ENCODE results near the gene NT5C2. TPM values are rescaled to one million over a fixed set of nuclear protein-coding genes. Genes with fewer than 3 reads are reported as not detected.
"Not testable (repeated sequence)": the region's sequence is repeated elsewhere in the genome, so short reads cannot be mapped to it uniquely, and the experiment has no call there.

The NT5C2 gene
- total RNA-seq, 2 donors from 2014 or later: 88.4 to 112 TPM

DNA sequence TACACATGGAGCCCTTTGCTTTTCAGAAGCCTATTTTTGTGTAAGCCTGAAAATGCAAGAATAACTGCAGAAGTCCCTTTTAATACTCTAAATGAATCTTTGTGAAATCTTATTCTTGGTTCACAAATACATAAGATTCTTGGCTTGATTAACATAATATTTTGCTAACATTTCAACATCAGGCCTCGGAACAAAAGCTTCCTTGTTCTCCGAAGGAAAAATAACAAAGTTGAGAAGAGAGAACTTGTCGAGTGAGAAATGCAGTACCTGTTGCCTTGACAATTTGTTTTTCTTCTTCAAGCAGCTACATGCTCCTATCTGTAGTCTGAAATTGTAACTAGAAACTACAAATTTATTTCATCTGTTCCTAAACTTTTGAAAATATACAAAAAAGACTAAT lies 8.5 kb downstream of the NT5C2 start:
- Histone ChIP-seq H3K9me3 (no peaks in the 10 kb centered on the region), H3K4me1 (replicated peaks) (peaks cover 3% of the 10 kb centered on the region), H3K27me3 (replicated peaks; ENCODE audit: insufficient read depth) (no peaks in the 10 kb centered on the region), H3K36me3 (no peaks in the 10 kb centered on the region), H3K27ac (peak overlapping the region; percentile 39 to 44), H3K4me3 (no peak overlapping the region)
- TF ChIP-seq POLR2AphosphoS5 (IDR thresholded peaks at IDR 0.05): peak; percentile 47
- TF ChIP-seq CTCF (IDR thresholded peaks at IDR 0.05): no peak
- 6% methylated on average over 3 of the region's 3 CpGs for WGBS
- intact Hi-C loops (cut with DNase I): no loop called here
- peak; percentile 36 for DNase-seq (ENCODE audit: low spot score)

GRCh38 chr10:103183991-103184451 lies 9.1 kb downstream of the NT5C2 start:
- intact Hi-C loops (cut with DNase I); DNase-seq (ENCODE audit: low spot score); H3K27me3 ChIP-seq (replicated peaks; ENCODE audit: insufficient read depth); H3K9me3 ChIP-seq; H3K4me3 ChIP-seq; H3K36me3 ChIP-seq; H3K4me1 ChIP-seq (replicated peaks): not testable (repeated sequence)
- H3K27ac ChIP-seq: peak overlapping the region; percentile 39 to 44
- 64% methylated on average over 12 of the region's 12 CpGs for WGBS

GRCh38 chr10:103181244-103181643 lies 11.8 kb downstream of the NT5C2 start:
- DNase-seq (ENCODE audit: low spot score): no peak
- intact Hi-C loops (cut with DNase I): no loop called here
- no peaks in the 10 kb centered on the region for H3K9me3 ChIP-seq
- peaks cover 3% of the 10 kb centered on the region for H3K4me1 ChIP-seq (replicated peaks)
- H3K36me3 ChIP-seq: peaks cover 0 to 4% of the 10 kb centered on the region in 2 donors
- TF ChIP-seq CTCF (IDR thresholded peaks at IDR 0.05): no peak
- TF ChIP-seq POLR2AphosphoS5 (IDR thresholded peaks at IDR 0.05): no peak
- TF ChIP-seq POLR2A (IDR thresholded peaks at IDR 0.05): no peak
- H3K4me3 ChIP-seq: no peak overlapping the region
- H3K27me3 ChIP-seq (replicated peaks; ENCODE audit: insufficient read depth): no peaks in the 10 kb centered on the region
- no peak overlapping the region for H3K27ac ChIP-seq
- 88% methylated on average over 4 of the region's 4 CpGs for WGBS

DNA sequence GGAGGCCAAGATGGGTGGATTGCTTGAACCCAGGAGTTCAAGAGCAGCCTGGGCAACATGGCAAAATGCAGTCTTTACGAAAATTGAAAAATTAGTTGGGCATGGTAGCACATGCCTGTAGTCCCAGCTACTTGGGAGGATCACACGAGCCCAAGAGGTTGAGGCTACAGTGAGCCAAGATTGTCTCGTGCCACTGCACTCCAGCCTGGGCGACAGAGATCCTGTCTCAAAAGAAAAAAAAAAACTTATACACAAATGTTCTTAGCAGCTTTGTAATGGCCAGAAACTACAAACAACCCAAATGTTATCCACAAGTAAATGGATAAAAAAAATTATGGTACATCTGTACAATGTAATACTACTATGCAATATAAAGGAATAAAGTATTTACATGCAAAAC lies 12.6 kb downstream of the NT5C2 start:
- 81% methylated on average over 4 of the region's 4 CpGs for WGBS
- no peak for DNase-seq (ENCODE audit: low spot score)
- H3K4me3 ChIP-seq: no peak overlapping the region
- peaks cover 0 to 4% of the 10 kb centered on the region in 2 donors for H3K36me3 ChIP-seq
- H3K9me3 ChIP-seq: no peaks in the 10 kb centered on the region
- H3K27me3 ChIP-seq (replicated peaks; ENCODE audit: insufficient read depth): no peaks in the 10 kb centered on the region
- intact Hi-C loops (cut with DNase I): no loop called here
- H3K27ac ChIP-seq: no peak overlapping the region
- peaks cover 3% of the 10 kb centered on the region for H3K4me1 ChIP-seq (replicated peaks)
- TF ChIP-seq POLR2AphosphoS5 (IDR thresholded peaks at IDR 0.05): no peak
- TF ChIP-seq CTCF (IDR thresholded peaks at IDR 0.05): no peak
- TF ChIP-seq POLR2A (IDR thresholded peaks at IDR 0.05): no peak

DNA sequence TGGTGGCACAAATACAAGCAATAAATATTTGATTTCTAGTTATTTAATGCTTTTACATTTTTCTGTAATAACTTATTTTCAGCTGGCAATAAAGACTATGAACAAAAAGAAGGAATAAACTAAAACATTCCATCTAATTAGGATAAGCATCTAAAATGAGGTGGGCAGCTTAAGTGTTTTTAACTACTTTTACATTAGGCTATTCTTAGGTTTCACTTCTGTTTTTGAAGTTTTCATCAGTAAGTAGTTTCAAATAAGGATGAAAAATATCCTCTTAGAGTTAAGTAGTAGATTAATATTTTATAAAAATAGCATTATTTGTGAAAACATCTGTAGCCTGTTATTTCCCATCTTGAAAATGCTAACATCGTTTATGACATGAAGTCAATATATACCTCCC lies 15.9 kb downstream of the NT5C2 start:
- H3K36me3 ChIP-seq: peaks cover 3 to 4% of the 10 kb centered on the region in 2 donors

More for the DNA sequence above, 15.9 kb downstream of the NT5C2 start:
- H3K27me3 ChIP-seq (replicated peaks; ENCODE audit: insufficient read depth): no peaks in the 10 kb centered on the region
- H3K27ac ChIP-seq: no peak overlapping the region
- H3K4me1 ChIP-seq (replicated peaks): no peaks in the 10 kb centered on the region
- H3K9me3 ChIP-seq: no peaks in the 10 kb centered on the region
- intact Hi-C loops (cut with DNase I): no loop called here
- H3K4me3 ChIP-seq: no peak overlapping the region
- no peak for DNase-seq (ENCODE audit: low spot score)
- WGBS: 42% methylated on average over 1 of the region's 1 CpG
- no peak for TF ChIP-seq POLR2AphosphoS5 (IDR thresholded peaks at IDR 0.05)
- TF ChIP-seq CTCF (IDR thresholded peaks at IDR 0.05): no peak
- no peak for TF ChIP-seq POLR2A (IDR thresholded peaks at IDR 0.05)
